ENCODE data around the gene DNAJB9. TPM values are rescaled to one million over a fixed set of nuclear protein-coding genes. Genes with fewer than 3 reads are reported as not detected.

Gene DNAJB9
- total and polyA plus RNA-seq, 2 of the 8 experiments (the other 6 are each of a cell fraction or from before 2014, with no cell fraction given), result 1.8 to 9.7 TPM

GRCh38 chr7:108596560-108596959 is 26.9 kb downstream of the DNAJB9 start (continued):
- TF ChIP-seq EZH2 (IDR thresholded peaks at IDR 0.05; ENCODE audit: low read depth, low read length, severe bottlenecking), result no peak
- no peak for TF ChIP-seq CHD2 (IDR thresholded peaks at IDR 0.05; ENCODE audit: low read length)
- no peak for TF ChIP-seq ASH2L (IDR thresholded peaks at IDR 0.05; ENCODE audit: low read length)
- no peak for TF ChIP-seq RNF2 (IDR thresholded peaks at IDR 0.05; ENCODE audit: borderline replicate concordance, low read depth, low read length, missing control alignments, poor library complexity, severe bottlenecking)
- no peak for TF ChIP-seq RFX5 (IDR thresholded peaks at IDR 0.05; ENCODE audit: borderline replicate concordance, low read depth, low read length)
- TF ChIP-seq, protein P1, sequence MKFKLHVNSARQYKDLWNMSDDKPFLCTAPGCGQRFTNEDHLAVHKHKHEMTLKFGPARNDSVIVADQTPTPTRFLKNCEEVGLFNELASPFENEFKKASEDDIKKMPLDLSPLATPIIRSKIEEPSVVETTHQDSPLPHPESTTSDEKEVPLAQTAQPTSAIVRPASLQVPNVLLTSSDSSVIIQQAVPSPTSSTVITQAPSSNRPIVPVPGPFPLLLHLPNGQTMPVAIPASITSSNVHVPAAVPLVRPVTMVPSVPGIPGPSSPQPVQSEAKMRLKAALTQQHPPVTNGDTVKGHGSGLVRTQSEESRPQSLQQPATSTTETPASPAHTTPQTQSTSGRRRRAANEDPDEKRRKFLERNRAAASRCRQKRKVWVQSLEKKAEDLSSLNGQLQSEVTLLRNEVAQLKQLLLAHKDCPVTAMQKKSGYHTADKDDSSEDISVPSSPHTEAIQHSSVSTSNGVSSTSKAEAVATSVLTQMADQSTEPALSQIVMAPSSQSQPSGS (IDR thresholded peaks at IDR 0.05; ENCODE audit: low read length), result no peak
